HUES48 (cell line): ENCODE measurements around the gene UNK.
A peak's percentile ranks its signal among the peaks of the same experiment; 100 is the strongest.

ENCODE experiments used
- H3K27ac ChIP-seq: one replicate; pipeline ENCODE4 v1.7.0; 2013; ENCODE audit warnings: low read depth, low read length, inconsistent platforms
- H3K27me3 ChIP-seq: 2 replicates; pipeline ENCODE4 v1.6.1; 2013; ENCODE audit warnings: mild to moderate bottlenecking, low read length; ENCODE audit not compliant: control insufficient read depth, insufficient read depth
- H3K36me3 ChIP-seq: 2 replicates; pipeline ENCODE4 v1.6.1; 2013; ENCODE audit warnings: low read length; ENCODE audit not compliant: control insufficient read depth, insufficient read depth
- H3K4me1 ChIP-seq: 2 replicates; pipeline ENCODE4 v1.6.1; 2013; ENCODE audit warnings: mild to moderate bottlenecking, low read length; ENCODE audit not compliant: control insufficient read depth, insufficient read depth
- H3K4me3 ChIP-seq: 2 replicates; pipeline ENCODE4 v1.5.1; 2013; ENCODE audit warnings: mild to moderate bottlenecking, low read depth, low read length
- H3K9ac ChIP-seq: 2 replicates; pipeline ENCODE4 v1.6.1; 2013; ENCODE audit warnings: mild to moderate bottlenecking, low read depth, low read length, moderate library complexity
- H3K9me3 ChIP-seq: 2 replicates; pipeline ENCODE4 v1.6.1; 2013; ENCODE audit warnings: low read length; ENCODE audit not compliant: control insufficient read depth, insufficient read depth

UNK gene

GRCh38 chr17:75764711-75765421 lies 19.7 kb upstream of the UNK start, which contains the start of gene GALK1:
Gene GALK1 (minus strand): TSS chr17:75765192. CDS start chr17:75765136, 56 bp downstream.
- no peak within 1 kb of the TSS for H3K27ac ChIP-seq
- H3K4me1 ChIP-seq = peaks cover 7% of the 10 kb centered on the region
- peak within 1 kb of the TSS; percentile 82 for H3K4me3 ChIP-seq
- no peaks in the 10 kb centered on the region for H3K36me3 ChIP-seq
- H3K9ac ChIP-seq = peak within 1 kb of the TSS; percentile 48
- no peaks in the 10 kb centered on the region for H3K9me3 ChIP-seq
- no peaks in the 10 kb centered on the region for H3K27me3 ChIP-seq

- peaks cover 7% of the 10 kb centered on the region for H3K4me1 ChIP-seq
- H3K9me3 ChIP-seq = no peaks in the 10 kb centered on the region
These were observed 18.6 kb upstream of the UNK start for GRCh38 chr17:75765981-75766380.

GRCh38 chr17:75767881-75768280 lies 16.7 kb upstream of the UNK start:
- Histone ChIP-seq H3K4me3 (no peak overlapping the region), H3K27ac (no peak overlapping the region), H3K9me3 (no peaks in the 10 kb centered on the region), H3K4me1 (peaks cover 7% of the 10 kb centered on the region), H3K27me3 (no peaks in the 10 kb centered on the region), H3K36me3 (no peaks in the 10 kb centered on the region), H3K9ac (no peak overlapping the region)

More at GRCh38 chr17:75765981-75766380, 18.6 kb upstream of the UNK start:
- H3K27me3 ChIP-seq = no peaks in the 10 kb centered on the region
- no peaks in the 10 kb centered on the region for H3K36me3 ChIP-seq
- H3K4me3 ChIP-seq = no peak overlapping the region
- H3K9ac ChIP-seq = no peak overlapping the region
- no peak overlapping the region for H3K27ac ChIP-seq

GRCh38 chr17:75769536-75769935 lies 15.1 kb upstream of the UNK start:
- Histone ChIP-seq H3K4me3 (no peak overlapping the region), H3K36me3 (no peaks in the 10 kb centered on the region), H3K9me3 (no peaks in the 10 kb centered on the region), H3K9ac (no peak overlapping the region), H3K4me1 (no peaks in the 10 kb centered on the region), H3K27me3 (no peaks in the 10 kb centered on the region), H3K27ac (no peak overlapping the region)

DNA sequence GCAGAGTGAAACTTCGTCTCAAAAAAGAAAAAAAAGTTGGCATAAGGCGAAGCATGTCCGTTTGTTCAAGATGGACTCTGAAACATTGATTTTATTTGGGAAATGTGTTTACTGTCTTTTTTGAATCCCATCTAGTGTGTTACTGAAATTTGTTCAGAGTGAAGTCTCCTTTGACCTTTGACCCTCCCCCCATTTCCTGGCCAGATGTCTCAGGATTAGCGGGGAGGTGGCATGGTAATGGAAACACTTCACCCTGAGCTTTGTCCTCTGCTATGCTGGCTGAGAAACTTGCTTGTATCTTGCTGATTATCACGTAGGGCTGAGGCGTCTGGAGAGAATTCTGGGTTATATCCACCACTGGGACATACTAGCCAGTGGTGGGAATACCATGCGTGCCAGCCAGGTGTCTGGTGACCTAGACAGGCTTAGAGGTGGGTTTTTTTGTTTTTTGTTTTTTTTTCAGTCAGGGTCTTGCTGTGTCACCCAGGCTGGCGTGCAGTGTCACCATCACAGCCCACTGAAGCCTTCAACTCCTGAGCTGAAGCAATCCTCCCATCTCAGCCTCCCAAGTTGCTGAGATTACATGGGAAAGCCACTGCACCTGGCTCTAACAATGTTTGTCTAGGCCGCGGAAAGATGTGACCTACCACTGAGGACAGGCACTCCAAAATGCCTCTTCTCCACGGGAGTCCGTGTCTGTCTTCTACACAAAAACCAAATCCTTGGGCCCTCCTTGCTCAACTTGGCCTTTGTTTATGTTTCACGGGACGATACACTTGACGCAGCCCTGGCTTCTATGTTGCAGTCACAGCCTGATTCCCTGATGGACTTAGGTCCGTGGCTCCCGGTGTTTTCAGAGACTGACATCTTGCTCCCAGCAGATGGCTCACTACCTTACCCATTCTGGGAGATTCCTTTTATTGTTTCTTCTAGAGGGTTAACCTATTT lies 13.0 kb upstream of the UNK start:
- Histone ChIP-seq H3K4me1 (no peaks in the 10 kb centered on the region), H3K36me3 (peaks cover 6% of the 10 kb centered on the region), H3K27ac (no peak overlapping the region), H3K9ac (no peak overlapping the region), H3K4me3 (no peak overlapping the region), H3K9me3 (no peaks in the 10 kb centered on the region), H3K27me3 (no peaks in the 10 kb centered on the region)

- no peaks in the 10 kb centered on the region for H3K27me3 ChIP-seq
These were observed 11.3 kb upstream of the UNK start for GRCh38 chr17:75773121-75773807.

GRCh38 chr17:75773808-75774470 lies 10.7 kb upstream of the UNK start:
- Histone ChIP-seq H3K36me3 (peaks cover 28% of the 10 kb centered on the region), H3K27ac (no peak overlapping the region), H3K9ac (no peak overlapping the region), H3K27me3 (no peaks in the 10 kb centered on the region), H3K9me3 (no peaks in the 10 kb centered on the region), H3K4me1 (no peaks in the 10 kb centered on the region), H3K4me3 (no peak overlapping the region)

More at GRCh38 chr17:75773121-75773807, 11.3 kb upstream of the UNK start:
- Histone ChIP-seq H3K9me3 (no peaks in the 10 kb centered on the region), H3K4me3 (no peak overlapping the region), H3K36me3 (peaks cover 22% of the 10 kb centered on the region), H3K27ac (no peak overlapping the region), H3K9ac (no peak overlapping the region), H3K4me1 (no peaks in the 10 kb centered on the region)

GRCh38 chr17:75774471-75774990 lies 10.1 kb upstream of the UNK start:
- no peaks in the 10 kb centered on the region for H3K4me1 ChIP-seq

GRCh38 chr17:75774991-75775668 lies 9.5 kb upstream of the UNK start:
- peak overlapping the region; percentile 33 for H3K27ac ChIP-seq
- H3K4me3 ChIP-seq = no peak overlapping the region
- no peaks in the 10 kb centered on the region for H3K27me3 ChIP-seq
- H3K9me3 ChIP-seq = no peaks in the 10 kb centered on the region
- H3K36me3 ChIP-seq = peaks cover 28% of the 10 kb centered on the region
- no peaks in the 10 kb centered on the region for H3K4me1 ChIP-seq
- H3K9ac ChIP-seq = no peak overlapping the region

More at GRCh38 chr17:75774471-75774990, 10.1 kb upstream of the UNK start:
- Histone ChIP-seq H3K4me3 (no peak overlapping the region), H3K27ac (no peak overlapping the region), H3K27me3 (no peaks in the 10 kb centered on the region), H3K9ac (no peak overlapping the region), H3K36me3 (peaks cover 28% of the 10 kb centered on the region), H3K9me3 (no peaks in the 10 kb centered on the region)
